SJSA1 (cell line): ENCODE results near the gene PLXDC2. TPM values are rescaled to one million over a fixed set of nuclear protein-coding genes. Genes with fewer than 3 reads are reported as not detected.

ENCODE experiments used
- DNase-seq, 2 experiments: peaks; one replicate each; pipeline ENCODE4 v3.0.0-alpha.2; 2015 to 2020; ENCODE audit warnings: low spot score in 2 of 2, low read depth in 1 of 2
- H3K27ac ChIP-seq: fragments of 250-450 bp; sonication (Bioruptor Pico); 2 replicates; pipeline ENCODE4 v1.5.1; 2020; ENCODE audit warnings: mild to moderate bottlenecking, moderate library complexity
- H3K27me3 ChIP-seq: fragments of 250-450 bp; sonication (Bioruptor Pico); replicated peaks from 2 replicates; pipeline ENCODE4 v1.5.1; 2020; ENCODE audit warnings: mild to moderate bottlenecking, moderate library complexity
- H3K36me3 ChIP-seq: fragments of 250-450 bp; sonication (Bioruptor Pico); 2 replicates; pipeline ENCODE4 v1.5.1; 2020; ENCODE audit warnings: mild to moderate bottlenecking
- H3K4me1 ChIP-seq: fragments of 250-450 bp; sonication (Bioruptor Pico); replicated peaks from 2 replicates; pipeline ENCODE4 v1.6.1; 2021; ENCODE audit warnings: mild to moderate bottlenecking
- H3K4me3 ChIP-seq: fragments of 250-450 bp; sonication (Bioruptor Pico); 2 replicates; pipeline ENCODE4 v1.5.1; 2020; ENCODE audit warnings: mild to moderate bottlenecking
- H3K9me3 ChIP-seq: fragments of 250-450 bp; sonication (Bioruptor Pico); replicated peaks from 2 replicates; pipeline ENCODE4 v1.5.1; 2020; ENCODE audit warnings: mild to moderate bottlenecking
- total RNA-seq: library from RNA; depleted of rRNA; stranded (reverse); fragments of >200 nt; shearing (Covaris generic); gene quantifications from 2 replicates; pipeline ENCODE4 v1.2.3, GENCODE V29; 2014

Gene PLXDC2
- total RNA-seq, 1 experiment from 2014 or later: 0.66 TPM

DNA sequence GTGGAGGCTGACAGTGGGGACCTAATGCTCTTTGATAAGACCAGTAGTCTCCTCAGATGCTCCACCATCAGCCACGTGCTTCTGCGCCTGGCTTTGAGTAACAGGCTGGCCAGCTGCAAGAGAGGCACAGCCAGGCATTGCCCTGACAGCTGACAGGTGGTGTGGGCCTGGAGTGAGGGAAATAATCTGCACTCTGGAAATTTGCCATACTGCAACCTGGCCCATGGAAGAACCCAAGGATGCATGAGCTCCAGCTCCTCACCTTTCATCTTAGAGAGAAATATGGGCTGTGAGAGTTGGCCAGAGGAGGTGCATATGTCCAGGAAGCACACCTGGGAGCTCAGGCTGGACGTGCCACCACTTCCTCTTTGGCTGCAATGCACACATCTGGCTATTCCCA lies 118.9 kb downstream of the PLXDC2 start:
- H3K9me3 ChIP-seq: peaks cover 7% of the 10 kb centered on the region; the same call in 1 of the 2 replicates
- no peaks in the 10 kb centered on the region for H3K27me3 ChIP-seq
- no peak overlapping the region for H3K4me3 ChIP-seq
- no peak overlapping the region for H3K27ac ChIP-seq
- DNase-seq: no peak
- no peaks in the 10 kb centered on the region for H3K36me3 ChIP-seq
- H3K4me1 ChIP-seq: no peaks in the 10 kb centered on the region

GRCh38 chr10:19936289-19936688 lies 120.1 kb downstream of the PLXDC2 start:
- H3K36me3 ChIP-seq: no peaks in the 10 kb centered on the region
- H3K4me1 ChIP-seq: no peaks in the 10 kb centered on the region
- H3K4me3 ChIP-seq: no peak overlapping the region
- H3K27ac ChIP-seq: no peak overlapping the region
- DNase-seq: no peak
- H3K27me3 ChIP-seq: no peaks in the 10 kb centered on the region
- H3K9me3 ChIP-seq: peaks cover 3% of the 10 kb centered on the region; the same call in 1 of the 2 replicates

DNA sequence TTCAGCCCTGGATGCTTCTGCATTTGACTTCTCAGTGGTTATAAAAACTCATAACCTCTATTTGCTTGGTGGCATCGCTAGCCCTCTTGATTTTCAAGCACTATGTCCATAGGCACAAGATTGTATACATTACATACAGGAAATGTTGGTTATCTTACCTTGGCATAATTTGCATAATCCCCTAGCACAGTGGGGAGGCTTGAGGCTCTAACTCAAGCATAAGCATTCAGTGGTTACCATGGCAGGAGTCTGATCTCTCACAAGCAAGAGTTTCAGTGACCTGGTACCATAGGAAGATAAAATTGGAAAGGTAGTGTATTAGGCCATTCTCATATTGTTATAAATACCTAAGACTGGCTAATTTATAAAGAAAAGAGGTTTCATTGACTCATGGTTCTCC lies 121.8 kb downstream of the PLXDC2 start:
- no peak overlapping the region for H3K27ac ChIP-seq
- H3K36me3 ChIP-seq: no peaks in the 10 kb centered on the region
- H3K4me3 ChIP-seq: no peak overlapping the region
- no peak for DNase-seq
- peaks cover 3% of the 10 kb centered on the region; the same call in 1 of the 2 replicates for H3K9me3 ChIP-seq
- no peaks in the 10 kb centered on the region for H3K4me1 ChIP-seq
- no peaks in the 10 kb centered on the region for H3K27me3 ChIP-seq

DNA sequence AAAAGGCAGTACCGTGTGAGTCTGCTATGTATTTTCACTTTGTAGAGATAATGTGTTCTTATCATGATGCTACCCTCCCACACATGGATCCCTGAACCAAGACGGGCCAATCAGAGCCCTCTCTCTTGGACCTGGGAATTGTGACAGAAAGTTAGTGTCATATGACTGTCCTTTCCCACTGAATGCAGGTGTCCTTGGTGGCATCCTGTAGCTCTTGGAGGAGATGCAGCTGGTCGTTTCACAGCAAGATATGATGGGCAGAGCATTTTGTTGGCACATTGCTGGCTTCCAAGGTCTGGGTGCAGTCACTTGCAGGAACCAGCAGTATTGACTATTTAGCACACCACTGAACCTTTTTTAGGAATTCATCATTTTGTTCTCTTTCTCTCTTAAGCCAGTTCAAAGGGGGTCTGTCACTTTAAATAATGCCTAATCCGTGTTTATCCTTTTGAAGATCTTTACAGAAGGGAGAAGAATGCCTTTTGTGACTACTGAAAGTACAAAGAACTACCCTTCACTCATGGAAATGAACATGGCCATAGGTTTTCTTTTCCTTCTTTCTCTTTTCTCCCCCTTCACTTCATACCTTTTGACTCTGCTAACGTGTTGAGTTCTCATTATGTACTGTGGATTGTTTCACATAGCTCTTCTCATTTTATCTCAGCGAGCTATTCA lies 125.1 kb downstream of the PLXDC2 start:
- H3K9me3 ChIP-seq: no peaks in the 10 kb centered on the region; the same call in 1 of the 2 replicates
- H3K27me3 ChIP-seq: no peaks in the 10 kb centered on the region
- H3K4me3 ChIP-seq: no peak overlapping the region

GRCh38 chr10:19944911-19945663 lies 128.9 kb downstream of the PLXDC2 start:
- Histone ChIP-seq H3K4me3 (no peak overlapping the region), H3K9me3 (no peaks in the 10 kb centered on the region), H3K4me1 (no peaks in the 10 kb centered on the region), H3K36me3 (no peaks in the 10 kb centered on the region), H3K27me3 (no peaks in the 10 kb centered on the region), H3K27ac (no peak overlapping the region)
- no peak for DNase-seq

More for the DNA sequence above, 125.1 kb downstream of the PLXDC2 start:
- DNase-seq: no peak
- H3K4me1 ChIP-seq: no peaks in the 10 kb centered on the region
- no peaks in the 10 kb centered on the region for H3K36me3 ChIP-seq
- H3K27ac ChIP-seq: no peak overlapping the region

- no peak for DNase-seq
- H3K4me3 ChIP-seq: no peak overlapping the region
- no peaks in the 10 kb centered on the region for H3K9me3 ChIP-seq
- no peaks in the 10 kb centered on the region for H3K36me3 ChIP-seq
- H3K27me3 ChIP-seq: no peaks in the 10 kb centered on the region
- H3K27ac ChIP-seq: no peak overlapping the region
- H3K4me1 ChIP-seq: no peaks in the 10 kb centered on the region
Measured at GRCh38 chr10:19946245-19946644, 130.0 kb downstream of the PLXDC2 start.

DNA sequence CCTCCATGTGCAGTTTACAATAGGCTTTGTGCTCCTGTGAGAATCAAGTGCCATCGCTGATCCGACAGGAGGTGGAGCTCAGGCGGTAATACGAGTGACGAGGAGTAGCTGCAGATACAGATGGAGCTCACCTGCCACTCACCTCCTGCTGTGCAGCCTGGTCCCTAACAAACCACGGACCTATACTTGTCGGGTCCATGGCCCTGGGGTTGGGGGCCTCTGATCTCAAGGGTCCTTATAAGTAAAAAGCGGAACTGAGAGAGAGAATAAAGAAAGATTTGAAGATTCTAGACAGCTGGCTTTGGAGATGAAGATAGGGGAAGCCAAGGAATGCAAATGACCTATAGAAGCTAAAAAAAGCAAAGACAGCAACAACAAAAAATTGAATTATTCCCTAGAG lies 130.6 kb downstream of the PLXDC2 start:
- no peaks in the 10 kb centered on the region for H3K36me3 ChIP-seq
- no peaks in the 10 kb centered on the region for H3K4me1 ChIP-seq
- H3K27me3 ChIP-seq: no peaks in the 10 kb centered on the region
- H3K27ac ChIP-seq: no peak overlapping the region
- no peaks in the 10 kb centered on the region for H3K9me3 ChIP-seq
- DNase-seq: no peak
- H3K4me3 ChIP-seq: no peak overlapping the region

DNA sequence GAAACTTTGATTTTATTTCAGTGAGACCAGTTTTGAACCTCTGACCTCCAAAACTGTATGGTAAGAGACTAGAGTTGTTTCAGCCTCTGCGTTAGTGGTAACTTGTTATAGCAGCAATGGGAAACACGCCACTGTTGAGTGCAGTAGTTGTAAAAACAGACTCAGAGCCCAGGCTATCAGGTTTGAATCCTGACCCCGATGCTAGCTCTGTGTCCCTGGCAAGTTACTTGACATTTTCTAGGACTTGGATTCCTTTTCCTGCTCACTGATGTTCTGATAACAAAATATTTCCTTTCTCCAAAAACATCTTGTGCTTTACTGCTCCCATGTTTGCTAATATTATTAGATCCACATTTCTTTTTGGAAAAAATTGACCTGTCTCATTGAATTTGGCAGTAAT lies 131.0 kb downstream of the PLXDC2 start:
- H3K27ac ChIP-seq: no peak overlapping the region
- no peaks in the 10 kb centered on the region for H3K36me3 ChIP-seq
- H3K27me3 ChIP-seq: no peaks in the 10 kb centered on the region
- H3K4me3 ChIP-seq: no peak overlapping the region
- no peaks in the 10 kb centered on the region for H3K4me1 ChIP-seq
- H3K9me3 ChIP-seq: no peaks in the 10 kb centered on the region
- DNase-seq: no peak

DNA sequence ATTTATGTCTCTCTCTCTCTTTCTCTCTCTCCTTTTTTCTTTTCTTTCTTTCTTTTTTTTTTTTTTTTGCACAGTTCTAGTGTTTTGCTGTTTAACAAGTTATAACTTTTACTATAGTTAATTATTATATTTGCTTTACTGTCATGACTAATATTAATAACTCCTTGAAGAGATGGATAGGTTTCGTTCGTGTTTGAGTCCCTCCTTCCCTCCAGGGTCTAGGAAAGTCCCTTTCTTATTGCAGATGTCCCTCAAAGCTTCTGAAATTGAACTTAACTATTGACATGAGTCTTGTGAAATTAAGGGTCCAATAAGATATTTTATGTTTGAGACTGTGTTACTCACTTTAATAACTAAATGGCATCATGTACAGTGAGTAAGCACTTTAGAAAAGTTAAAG lies 131.4 kb downstream of the PLXDC2 start:
- no peaks in the 10 kb centered on the region for H3K9me3 ChIP-seq
- H3K4me1 ChIP-seq: no peaks in the 10 kb centered on the region
- no peak overlapping the region for H3K4me3 ChIP-seq
- no peak for DNase-seq
- no peak overlapping the region for H3K27ac ChIP-seq
- no peaks in the 10 kb centered on the region for H3K36me3 ChIP-seq
- H3K27me3 ChIP-seq: no peaks in the 10 kb centered on the region

DNA sequence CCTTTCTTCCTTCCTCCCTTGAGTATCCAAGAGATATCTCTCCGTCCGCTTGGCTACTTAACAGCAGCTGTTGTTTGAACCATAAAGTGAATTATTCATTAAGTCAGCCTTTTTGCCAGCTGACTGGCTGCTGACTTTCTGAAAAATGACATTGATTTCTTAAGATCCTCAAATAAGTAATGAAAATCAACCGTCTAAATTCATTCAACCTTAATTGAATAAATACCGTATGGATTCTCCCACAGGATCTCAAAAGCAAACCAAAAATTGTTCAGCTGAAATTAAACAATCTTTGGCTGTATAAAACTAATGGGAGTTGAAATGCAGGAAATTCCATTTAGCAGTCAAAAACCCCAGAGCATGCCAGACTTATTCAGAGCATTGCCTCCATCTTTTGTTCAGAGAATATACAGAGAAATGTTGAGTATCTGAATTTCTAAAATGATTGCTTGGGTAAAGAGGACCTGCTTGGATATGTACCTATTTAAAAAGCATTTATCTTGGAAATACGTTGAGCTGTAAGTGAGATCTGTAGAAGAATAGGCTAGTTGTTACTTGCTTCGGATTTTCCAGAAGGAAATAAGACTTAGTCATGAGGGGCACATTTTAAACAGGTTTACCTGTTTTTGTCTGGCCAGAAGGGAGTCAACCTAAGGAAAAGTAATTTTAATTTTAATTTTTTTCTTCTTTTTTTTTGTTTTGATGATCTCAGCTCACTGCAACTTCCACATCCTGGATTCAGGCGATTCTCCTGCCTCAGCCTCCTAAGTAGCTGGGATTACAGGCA lies 136.2 kb downstream of the PLXDC2 start:
- no peak for DNase-seq
- no peak overlapping the region for H3K27ac ChIP-seq
- no peak overlapping the region for H3K4me3 ChIP-seq
- no peaks in the 10 kb centered on the region for H3K27me3 ChIP-seq
- H3K4me1 ChIP-seq: no peaks in the 10 kb centered on the region
- no peaks in the 10 kb centered on the region for H3K36me3 ChIP-seq
- H3K9me3 ChIP-seq: no peaks in the 10 kb centered on the region

- DNase-seq: no peak
- no peaks in the 10 kb centered on the region for H3K4me1 ChIP-seq
- H3K36me3 ChIP-seq: no peaks in the 10 kb centered on the region
- no peaks in the 10 kb centered on the region for H3K27me3 ChIP-seq
- H3K9me3 ChIP-seq: no peaks in the 10 kb centered on the region
- no peak overlapping the region for H3K27ac ChIP-seq
- no peak overlapping the region for H3K4me3 ChIP-seq
Measured at GRCh38 chr10:19954601-19955000, 138.4 kb downstream of the PLXDC2 start.

DNA sequence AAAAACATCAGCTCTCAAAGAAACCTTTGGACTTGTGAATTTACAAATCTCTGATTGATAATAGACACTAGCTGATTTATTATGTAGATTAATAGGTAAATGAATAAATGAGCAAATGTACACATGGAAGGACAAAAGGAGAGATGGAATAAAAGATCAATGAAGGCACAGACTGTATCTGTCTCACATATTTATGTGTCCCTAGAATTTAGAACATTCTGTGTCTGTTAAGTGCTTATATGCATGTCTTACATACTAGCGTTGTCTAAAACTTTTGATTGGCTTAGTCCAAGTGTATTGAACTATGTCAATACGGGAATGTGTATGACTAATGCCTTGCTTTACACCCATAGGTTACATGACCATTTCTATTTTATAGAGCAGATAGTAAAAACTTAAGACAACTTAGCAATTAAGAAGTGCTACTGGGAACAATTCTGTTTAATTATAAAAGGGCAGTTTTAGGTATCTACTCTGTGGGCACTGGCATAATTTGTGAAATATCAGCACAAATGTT lies 140.3 kb downstream of the PLXDC2 start:
- Histone ChIP-seq H3K27ac (no peak overlapping the region), H3K9me3 (peaks cover 3% of the 10 kb centered on the region; the same call in 1 of the 2 replicates), H3K36me3 (no peaks in the 10 kb centered on the region), H3K4me1 (no peaks in the 10 kb centered on the region), H3K4me3 (no peak overlapping the region), H3K27me3 (no peaks in the 10 kb centered on the region)
- DNase-seq: no peak

- no peak for DNase-seq
- no peak overlapping the region for H3K27ac ChIP-seq
- H3K4me3 ChIP-seq: no peak overlapping the region
- H3K36me3 ChIP-seq: no peaks in the 10 kb centered on the region
- H3K27me3 ChIP-seq: no peaks in the 10 kb centered on the region
- no peaks in the 10 kb centered on the region for H3K4me1 ChIP-seq
- H3K9me3 ChIP-seq: peaks cover 3% of the 10 kb centered on the region; the same call in 1 of the 2 replicates
Measured at GRCh38 chr10:19958787-19959186, 142.6 kb downstream of the PLXDC2 start.
